ENCODE results near the gene AMMECR1. TPM values are rescaled to one million over a fixed set of nuclear protein-coding genes. Genes with fewer than 3 reads are reported as not detected.

AMMECR1 gene
- total and polyA plus RNA-seq, 2 of the 8 experiments (the other 6 are each of a cell fraction or from before 2014, with no cell fraction given), result 10.2 to 21.2 TPM

GRCh38 chrX:110181459-110182137, 136.3 kb downstream of the AMMECR1 start (continued):
- TF ChIP-seq, protein P1, sequence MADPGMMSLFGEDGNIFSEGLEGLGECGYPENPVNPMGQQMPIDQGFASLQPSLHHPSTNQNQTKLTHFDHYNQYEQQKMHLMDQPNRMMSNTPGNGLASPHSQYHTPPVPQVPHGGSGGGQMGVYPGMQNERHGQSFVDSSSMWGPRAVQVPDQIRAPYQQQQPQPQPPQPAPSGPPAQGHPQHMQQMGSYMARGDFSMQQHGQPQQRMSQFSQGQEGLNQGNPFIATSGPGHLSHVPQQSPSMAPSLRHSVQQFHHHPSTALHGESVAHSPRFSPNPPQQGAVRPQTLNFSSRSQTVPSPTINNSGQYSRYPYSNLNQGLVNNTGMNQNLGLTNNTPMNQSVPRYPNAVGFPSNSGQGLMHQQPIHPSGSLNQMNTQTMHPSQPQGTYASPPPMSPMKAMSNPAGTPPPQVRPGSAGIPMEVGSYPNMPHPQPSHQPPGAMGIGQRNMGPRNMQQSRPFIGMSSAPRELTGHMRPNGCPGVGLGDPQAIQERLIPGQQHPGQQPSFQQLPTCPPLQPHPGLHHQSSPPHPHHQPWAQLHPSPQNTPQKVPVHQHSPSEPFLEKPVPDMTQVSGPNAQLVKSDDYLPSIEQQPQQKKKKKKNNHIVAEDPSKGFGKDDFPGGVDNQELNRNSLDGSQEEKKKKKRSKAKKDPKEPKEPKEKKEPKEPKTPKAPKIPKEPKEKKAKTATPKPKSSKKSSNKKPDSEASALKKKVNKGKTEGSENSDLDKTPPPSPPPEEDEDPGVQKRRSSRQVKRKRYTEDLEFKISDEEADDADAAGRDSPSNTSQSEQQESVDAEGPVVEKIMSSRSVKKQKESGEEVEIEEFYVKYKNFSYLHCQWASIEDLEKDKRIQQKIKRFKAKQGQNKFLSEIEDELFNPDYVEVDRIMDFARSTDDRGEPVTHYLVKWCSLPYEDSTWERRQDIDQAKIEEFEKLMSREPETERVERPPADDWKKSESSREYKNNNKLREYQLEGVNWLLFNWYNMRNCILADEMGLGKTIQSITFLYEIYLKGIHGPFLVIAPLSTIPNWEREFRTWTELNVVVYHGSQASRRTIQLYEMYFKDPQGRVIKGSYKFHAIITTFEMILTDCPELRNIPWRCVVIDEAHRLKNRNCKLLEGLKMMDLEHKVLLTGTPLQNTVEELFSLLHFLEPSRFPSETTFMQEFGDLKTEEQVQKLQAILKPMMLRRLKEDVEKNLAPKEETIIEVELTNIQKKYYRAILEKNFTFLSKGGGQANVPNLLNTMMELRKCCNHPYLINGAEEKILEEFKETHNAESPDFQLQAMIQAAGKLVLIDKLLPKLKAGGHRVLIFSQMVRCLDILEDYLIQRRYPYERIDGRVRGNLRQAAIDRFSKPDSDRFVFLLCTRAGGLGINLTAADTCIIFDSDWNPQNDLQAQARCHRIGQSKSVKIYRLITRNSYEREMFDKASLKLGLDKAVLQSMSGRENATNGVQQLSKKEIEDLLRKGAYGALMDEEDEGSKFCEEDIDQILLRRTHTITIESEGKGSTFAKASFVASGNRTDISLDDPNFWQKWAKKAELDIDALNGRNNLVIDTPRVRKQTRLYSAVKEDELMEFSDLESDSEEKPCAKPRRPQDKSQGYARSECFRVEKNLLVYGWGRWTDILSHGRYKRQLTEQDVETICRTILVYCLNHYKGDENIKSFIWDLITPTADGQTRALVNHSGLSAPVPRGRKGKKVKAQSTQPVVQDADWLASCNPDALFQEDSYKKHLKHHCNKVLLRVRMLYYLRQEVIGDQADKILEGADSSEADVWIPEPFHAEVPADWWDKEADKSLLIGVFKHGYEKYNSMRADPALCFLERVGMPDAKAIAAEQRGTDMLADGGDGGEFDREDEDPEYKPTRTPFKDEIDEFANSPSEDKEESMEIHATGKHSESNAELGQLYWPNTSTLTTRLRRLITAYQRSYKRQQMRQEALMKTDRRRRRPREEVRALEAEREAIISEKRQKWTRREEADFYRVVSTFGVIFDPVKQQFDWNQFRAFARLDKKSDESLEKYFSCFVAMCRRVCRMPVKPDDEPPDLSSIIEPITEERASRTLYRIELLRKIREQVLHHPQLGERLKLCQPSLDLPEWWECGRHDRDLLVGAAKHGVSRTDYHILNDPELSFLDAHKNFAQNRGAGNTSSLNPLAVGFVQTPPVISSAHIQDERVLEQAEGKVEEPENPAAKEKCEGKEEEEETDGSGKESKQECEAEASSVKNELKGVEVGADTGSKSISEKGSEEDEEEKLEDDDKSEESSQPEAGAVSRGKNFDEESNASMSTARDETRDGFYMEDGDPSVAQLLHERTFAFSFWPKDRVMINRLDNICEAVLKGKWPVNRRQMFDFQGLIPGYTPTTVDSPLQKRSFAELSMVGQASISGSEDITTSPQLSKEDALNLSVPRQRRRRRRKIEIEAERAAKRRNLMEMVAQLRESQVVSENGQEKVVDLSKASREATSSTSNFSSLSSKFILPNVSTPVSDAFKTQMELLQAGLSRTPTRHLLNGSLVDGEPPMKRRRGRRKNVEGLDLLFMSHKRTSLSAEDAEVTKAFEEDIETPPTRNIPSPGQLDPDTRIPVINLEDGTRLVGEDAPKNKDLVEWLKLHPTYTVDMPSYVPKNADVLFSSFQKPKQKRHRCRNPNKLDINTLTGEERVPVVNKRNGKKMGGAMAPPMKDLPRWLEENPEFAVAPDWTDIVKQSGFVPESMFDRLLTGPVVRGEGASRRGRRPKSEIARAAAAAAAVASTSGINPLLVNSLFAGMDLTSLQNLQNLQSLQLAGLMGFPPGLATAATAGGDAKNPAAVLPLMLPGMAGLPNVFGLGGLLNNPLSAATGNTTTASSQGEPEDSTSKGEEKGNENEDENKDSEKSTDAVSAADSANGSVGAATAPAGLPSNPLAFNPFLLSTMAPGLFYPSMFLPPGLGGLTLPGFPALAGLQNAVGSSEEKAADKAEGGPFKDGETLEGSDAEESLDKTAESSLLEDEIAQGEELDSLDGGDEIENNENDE (IDR thresholded peaks at IDR 0.05; ENCODE audit: insufficient replicate concordance, low read length), result no peak
- TF ChIP-seq POLR2A (IDR thresholded peaks at IDR 0.05; ENCODE audit: control extremely low read depth in 1 of 2, low read depth in 2 of 2, low read length in 2 of 2) (no peak), EGR1 (IDR thresholded peaks at IDR 0.05; ENCODE audit: borderline replicate concordance, low read depth, low read length) (no peak), BACH1 (IDR thresholded peaks at IDR 0.05; ENCODE audit: low read length) (no peak), POU5F1 (IDR thresholded peaks at IDR 0.05; ENCODE audit: low read depth, low read length) (no peak), CHD2 (IDR thresholded peaks at IDR 0.05; ENCODE audit: low read length) (no peak), NRF1 (IDR thresholded peaks at IDR 0.05; ENCODE audit: low read depth, low read length) (no peak), SAP30 (IDR thresholded peaks at IDR 0.05; ENCODE audit: insufficient read depth, insufficient replicate concordance, low read length) (no peak)
